K562 (cell line): ENCODE results near the gene CCNYL1. TPM values are rescaled to one million over a fixed set of nuclear protein-coding genes. Genes with fewer than 3 reads are reported as not detected.

Experiments
- CTCF ChIP-seq, 3 experiments: IDR thresholded peaks in 2 of 3; conservative IDR thresholded peaks in 1 of 3; 2 replicates each; pipeline ENCODE4 v1.5.1; 2011 to 2012; ENCODE audit warnings: low read length in 3 of 3, mild to moderate bottlenecking in 3 of 3, control low read depth in 2 of 3, improper control_type of control experiment in 1 of 3, inconsistent platforms in 1 of 3, low read depth in 1 of 3, mixed read lengths in 1 of 3, moderate library complexity in 1 of 3; ENCODE audit not compliant: insufficient read depth in 2 of 3
- CUX1 ChIP-seq: fragments of 200-800 bp; sonication (Bioruptor generic); IDR thresholded peaks from 2 replicates; pipeline ENCODE4 v1.6.1; 2016; ENCODE audit warnings: missing genetic modification characterization, missing compliant biosample characterization
- KLF10 ChIP-seq: fragments of 250-450 bp; sonication (Bioruptor Pico); IDR thresholded peaks from 2 replicates; pipeline ENCODE4 v1.6.1; 2021; ENCODE audit warnings: matching md5 sums
- MTA1 ChIP-seq: fragments of 450-650 bp; IDR thresholded peaks from 2 replicates; pipeline ENCODE4 v1.6.1; 2017; ENCODE audit warnings: borderline replicate concordance
- NFE2L1 ChIP-seq: fragments of 450-650 bp; IDR thresholded peaks from 2 replicates; pipeline ENCODE4 v1.6.1; 2016; ENCODE audit warnings: missing genetic modification characterization, low read depth, mild to moderate bottlenecking, missing compliant biosample characterization, moderate library complexity, borderline replicate concordance
- RAD21 ChIP-seq, 2 experiments: fragments of 250-450 bp in 1 of 2; fragments of 450-650 bp in 1 of 2; sonication (Bioruptor Pico) in 1 of 2; formaldehyde crosslinking in 1 of 2; IDR thresholded peaks in 1 of 2; conservative IDR thresholded peaks in 1 of 2; 2 replicates each; pipeline versions ENCODE4 v1.4.0 to v1.8.0; 2020 to 2022; ENCODE audit warnings: mild to moderate bottlenecking in 2 of 2, moderate library complexity in 1 of 2
- REST ChIP-seq, 2 experiments: fragments of 450-650 bp; formaldehyde crosslinking in 1 of 2; IDR thresholded peaks; 2 replicates each; pipeline versions ENCODE4 v1.4.0 to v1.6.1; 2014 to 2020; ENCODE audit warnings: mild to moderate bottlenecking in 2 of 2, borderline replicate concordance in 1 of 2, low read depth in 1 of 2
- SPI1 ChIP-seq: IDR thresholded peaks from 2 replicates; pipeline ENCODE4 v1.6.1; 2011; ENCODE audit warnings: low read depth, low read length, control low read depth, borderline replicate concordance
- ZBTB2 ChIP-seq: fragments of 450-650 bp; IDR thresholded peaks from 2 replicates; pipeline ENCODE4 v1.6.1; 2016; ENCODE audit warnings: antibody characterized with exemption
- ZNF75A ChIP-seq: fragments of 450-650 bp; formaldehyde crosslinking; IDR thresholded peaks from 2 replicates; pipeline ENCODE4 v1.4.0; 2020; ENCODE audit warnings: mild to moderate bottlenecking
- polyA plus RNA-seq, 8 experiments: library from polyadenylated mRNA; depleted of rRNA in 4 of 8; stranded (reverse) in 5 of 8; unstranded in 3 of 8; fragments of >200 nt; fragmentation: Nextera tagmentation in 2 of 8; fragmentation: Illumina TruSeq in 1 of 8; extraction: Ambion mirVana in 2 of 8; extraction: Trizol in 1 of 8; gene quantifications; 2 replicates each; pipeline versions ENCODE4 v1.2.1 to v1.2.3, GENCODE V29; 2011 to 2014; ENCODE audit warnings: inconsistent platforms in 1 of 8, missing spikeins in 1 of 8
- total RNA-seq, 7 experiments: library from RNA; depleted of rRNA in 6 of 7; stranded (reverse); fragments of >200 nt in 6 of 7; fragmentation: Illumina TruSeq in 2 of 7; extraction: Trizol in 2 of 7; gene quantifications; 2 replicates each; pipeline versions ENCODE4 v1.2.1 to v1.2.3, GENCODE V29; 2011 to 2021; ENCODE audit warnings: low replicate concordance in 1 of 7

Gene CCNYL1
- total and polyA plus RNA-seq, 9 of the 15 experiments (the other 6 are each of a cell fraction or from before 2014, with no cell fraction given) = 1.9 to 7.5 (median 4.7) TPM

- TF ChIP-seq REST (IDR thresholded peaks at IDR 0.05; ENCODE audit: borderline replicate concordance) (peak; percentile 44), REST (CRISPR knock-in tag; IDR thresholded peaks at IDR 0.05; ENCODE audit: low read depth) (no peak), ZBTB2 (no peak), SPI1 (no peak), ZNF75A (CRISPR knock-in tag) (no peak), KLF10 (no peak), MTA1 (no peak), CUX1 (no peak), NFE2L1 (no peak), RAD21 (CRISPR knock-in tag; conservative IDR thresholded peaks at IDR 0.05 in 1 of 2, IDR thresholded peaks at IDR 0.05 in 1 of 2) (peak; percentile 63 to 71), CTCF (IDR thresholded peaks at IDR 0.05 in 2 of 3, conservative IDR thresholded peaks at IDR 0.05 in 1 of 3; ENCODE audit: insufficient read depth in 2 of 3, low read depth in 1 of 3, low read length in 3 of 3) (peak; percentile 34 to 60 (median 39); a peak in 5 of 6 replicates)
These were observed 22.8 kb downstream of the CCNYL1 start (continued) for GRCh38 chr2:207734264-207734635.
